Mesendoderm (in vitro differentiated cells): ENCODE results near the gene IL36B.

ENCODE experiments used
- DNase-seq: peaks from one replicate; pipeline ENCODE4 v3.0.0; 2013
- H2AK5ac ChIP-seq: 2 replicates; pipeline ENCODE4 v1.6.1; 2013; ENCODE audit warnings: low read length, inconsistent platforms
- H2BK120ac ChIP-seq: 2 replicates; pipeline ENCODE4 v1.6.1; 2013; ENCODE audit warnings: low read depth, mild to moderate bottlenecking, low read length, moderate library complexity, mixed read lengths
- H2BK15ac ChIP-seq: replicated peaks from 2 replicates; pipeline ENCODE4 v1.6.1; 2013; ENCODE audit warnings: low read depth, mild to moderate bottlenecking, moderate library complexity
- H2BK5ac ChIP-seq: 2 replicates; pipeline ENCODE4 v1.6.1; 2013; ENCODE audit warnings: low read length, inconsistent platforms
- H3K18ac ChIP-seq: 2 replicates; pipeline ENCODE4 v1.6.1; 2013; ENCODE audit warnings: mild to moderate bottlenecking, low read length, mixed read lengths
- H3K23ac ChIP-seq: one replicate; pipeline ENCODE4 v1.6.1; 2013; ENCODE audit warnings: low read length
- H3K27ac ChIP-seq: 2 replicates; pipeline ENCODE4 v1.5.1; 2013; ENCODE audit warnings: low read depth, mild to moderate bottlenecking, inconsistent platforms, low read length, moderate library complexity
- H3K27me3 ChIP-seq: 2 replicates; pipeline ENCODE4 v1.6.1; 2013; ENCODE audit warnings: low read length, control low read depth, mild to moderate bottlenecking, inconsistent platforms; ENCODE audit not compliant: insufficient read depth, poor library complexity
- H3K36me3 ChIP-seq: 2 replicates; pipeline ENCODE4 v1.6.1; 2013; ENCODE audit warnings: low read length, inconsistent platforms; ENCODE audit not compliant: control insufficient read depth, insufficient read depth
- H3K4ac ChIP-seq: one replicate; pipeline ENCODE4 v1.6.1; 2013; ENCODE audit warnings: low read depth, mild to moderate bottlenecking, low read length, moderate library complexity
- H3K4me1 ChIP-seq: 2 replicates; pipeline ENCODE4 v1.6.1; 2013; ENCODE audit warnings: low read depth, low read length, inconsistent platforms; ENCODE audit not compliant: control insufficient read depth
- H3K4me2 ChIP-seq: 2 replicates; pipeline ENCODE4 v1.6.1; 2013; ENCODE audit warnings: low read length
- H3K4me3 ChIP-seq: 2 replicates; pipeline ENCODE4 v1.5.1; 2013; ENCODE audit warnings: mild to moderate bottlenecking, low read length
- H3K56ac ChIP-seq: one replicate; pipeline ENCODE4 v1.6.1; 2013; ENCODE audit warnings: low read length
- H3K79me1 ChIP-seq: 2 replicates; pipeline ENCODE4 v1.6.1; 2013; ENCODE audit warnings: low read length, inconsistent platforms
- H3K79me2 ChIP-seq: 2 replicates; pipeline ENCODE4 v1.6.1; 2013; ENCODE audit warnings: mild to moderate bottlenecking, low read length; ENCODE audit not compliant: control insufficient read depth, insufficient read depth
- H3K9ac ChIP-seq: 2 replicates; pipeline ENCODE4 v1.6.1; 2013; ENCODE audit warnings: low read length, inconsistent platforms
- H4K5ac ChIP-seq: one replicate; pipeline ENCODE4 v1.6.1; 2013; ENCODE audit warnings: low read length
- H4K8ac ChIP-seq: one replicate; pipeline ENCODE4 v1.6.1; 2013; ENCODE audit warnings: low read depth, mild to moderate bottlenecking, control low read depth, low read length, moderate library complexity
- WGBS: extraction: QIAGEN DNeasy Blood & Tissue Kit; methylation state at CpG from one replicate; pipeline ENCODE4 v1.1.7; 2013; ENCODE audit warnings: low lambda C conversion rate, missing lambda C conversion rate; ENCODE audit not compliant: insufficient coverage; ENCODE audit errors: extremely low coverage; 5-methylcytosine and 5-hydroxymethylcytosine counted together

The IL36B gene

DNA sequence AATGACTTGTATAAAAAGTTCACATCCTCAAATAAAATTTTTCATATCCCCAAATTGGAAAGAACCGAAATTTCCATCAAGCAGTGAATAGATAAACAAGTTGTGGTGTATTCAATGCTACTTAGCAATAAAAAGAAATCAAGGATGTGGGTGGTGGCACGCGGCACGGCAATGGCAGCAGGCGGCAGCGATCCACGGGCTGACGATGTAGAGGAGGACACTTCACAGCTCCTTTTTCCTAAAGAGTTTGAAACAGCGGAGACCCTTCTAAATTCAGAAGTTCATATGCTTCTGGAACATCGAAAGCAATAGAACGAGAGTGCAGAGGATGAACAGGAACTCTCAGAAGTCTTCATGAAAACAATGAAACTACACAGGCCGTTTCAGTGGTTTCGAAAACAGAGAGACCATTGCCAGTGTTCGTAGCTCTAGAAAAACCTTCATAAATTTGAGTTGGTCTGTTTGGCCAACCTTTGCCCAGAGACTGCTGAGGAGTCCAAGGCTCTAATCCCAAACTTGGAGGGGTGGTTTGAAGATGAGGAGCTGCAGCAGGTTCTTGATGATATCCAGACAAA is 57.2 kb downstream of the IL36B start:
- Histone ChIP-seq H3K4ac (no peak overlapping the region), H3K56ac (no peak overlapping the region), H3K4me2 (no peak overlapping the region), H2AK5ac (no peak overlapping the region), H2BK5ac (no peak overlapping the region), H4K8ac (no peak overlapping the region), H3K79me1 (no peaks in the 10 kb centered on the region), H3K79me2 (no peaks in the 10 kb centered on the region), H3K9ac (no peak overlapping the region), H3K27ac (no peak overlapping the region), H3K4me3 (no peak overlapping the region), H2BK120ac (no peak overlapping the region), H3K18ac (no peak overlapping the region), H2BK15ac (no peak overlapping the region), H3K27me3 (no peaks in the 10 kb centered on the region), H3K36me3 (no peaks in the 10 kb centered on the region), H3K4me1 (no peaks in the 10 kb centered on the region), H3K23ac (no peak overlapping the region), H4K5ac (no peak overlapping the region)
- DNase-seq = no peak
- no CpG with 5 or more reads among the region's 14 CpGs for WGBS

DNA sequence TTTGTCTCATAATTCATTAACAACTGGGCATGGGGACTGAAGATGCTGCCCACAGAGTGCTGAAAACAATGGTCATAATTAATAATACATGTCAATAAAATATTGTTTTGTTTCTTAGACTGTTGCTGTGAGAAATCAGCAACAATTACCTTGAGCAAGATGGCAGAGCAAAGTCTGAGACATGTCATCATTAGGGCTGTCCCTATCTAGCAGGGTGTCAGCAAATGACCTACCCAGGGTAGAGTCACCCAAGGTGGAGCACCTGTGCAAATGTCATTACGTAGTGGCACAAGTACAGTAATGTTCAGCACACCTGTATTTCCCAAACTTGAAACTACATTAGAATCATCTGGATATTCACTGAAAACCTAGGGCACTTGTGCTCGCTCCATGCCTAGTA is 58.0 kb downstream of the IL36B start:
- Histone ChIP-seq H3K4me1 (no peaks in the 10 kb centered on the region), H3K23ac (no peak overlapping the region), H4K5ac (no peak overlapping the region), H3K79me1 (no peaks in the 10 kb centered on the region), H3K27ac (no peak overlapping the region), H3K4me3 (no peak overlapping the region), H3K36me3 (no peaks in the 10 kb centered on the region), H3K18ac (no peak overlapping the region), H2AK5ac (no peak overlapping the region), H3K27me3 (no peaks in the 10 kb centered on the region), H3K4ac (no peak overlapping the region), H4K8ac (no peak overlapping the region), H2BK120ac (no peak overlapping the region), H3K9ac (no peak overlapping the region), H3K4me2 (no peak overlapping the region), H2BK5ac (no peak overlapping the region), H3K56ac (no peak overlapping the region), H2BK15ac (no peak overlapping the region), H3K79me2 (no peaks in the 10 kb centered on the region)
- no peak for DNase-seq
- WGBS = no CpG with 5 or more reads among the region's 2 CpGs

DNA sequence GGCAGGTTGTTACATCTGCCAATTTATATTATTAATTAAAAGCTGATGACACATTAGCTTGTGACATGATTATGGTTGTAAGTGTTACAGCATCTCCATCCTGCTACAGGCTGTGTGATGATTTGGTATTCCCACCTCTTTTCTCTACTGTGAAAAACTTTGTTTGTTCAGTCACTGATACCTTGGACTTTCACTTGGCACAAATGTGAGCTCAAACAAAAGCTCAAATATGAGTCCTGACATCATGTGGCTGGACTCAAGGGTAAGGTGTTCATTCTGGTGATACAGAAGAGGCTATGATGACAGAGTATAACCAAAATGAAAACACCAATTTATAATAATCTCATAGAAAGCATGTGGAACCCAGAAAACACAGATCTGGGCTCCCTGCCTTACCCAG is 58.8 kb downstream of the IL36B start:
- Histone ChIP-seq H3K4me2 (no peak overlapping the region), H3K27me3 (no peaks in the 10 kb centered on the region), H3K4me3 (no peak overlapping the region), H3K56ac (no peak overlapping the region), H3K4me1 (no peaks in the 10 kb centered on the region), H2BK15ac (no peak overlapping the region), H3K36me3 (no peaks in the 10 kb centered on the region), H3K9ac (no peak overlapping the region), H2AK5ac (no peak overlapping the region), H3K79me2 (no peaks in the 10 kb centered on the region), H3K18ac (no peak overlapping the region), H3K79me1 (no peaks in the 10 kb centered on the region), H3K23ac (no peak overlapping the region), H4K8ac (no peak overlapping the region), H2BK5ac (no peak overlapping the region), H3K27ac (no peak overlapping the region), H3K4ac (no peak overlapping the region), H2BK120ac (no peak overlapping the region), H4K5ac (no peak overlapping the region)
- DNase-seq = no peak

DNA sequence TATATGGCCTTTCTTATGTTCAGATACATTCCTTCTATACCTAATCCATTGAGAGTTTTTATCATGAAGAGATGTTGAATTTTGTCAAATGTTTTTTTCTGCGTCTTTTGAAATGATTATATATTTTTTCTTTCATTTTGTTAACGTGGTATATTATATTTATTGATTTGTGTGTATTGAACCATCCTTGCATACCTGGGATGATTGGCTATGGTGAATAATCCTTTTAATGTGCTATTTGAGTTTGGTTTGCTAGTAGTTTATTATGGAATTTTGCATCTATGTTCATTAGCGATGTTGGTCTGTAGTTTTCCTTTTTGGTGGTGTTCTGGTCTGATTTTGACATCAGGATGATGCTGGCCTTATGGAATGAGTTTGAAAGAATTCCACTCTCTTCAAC is 63.1 kb downstream of the IL36B start:
- Histone ChIP-seq H3K4ac (no peak overlapping the region), H2BK15ac (no peak overlapping the region), H4K5ac (no peak overlapping the region), H3K36me3 (no peaks in the 10 kb centered on the region), H3K27me3 (no peaks in the 10 kb centered on the region), H3K27ac (no peak overlapping the region), H3K18ac (no peak overlapping the region), H3K79me2 (no peaks in the 10 kb centered on the region), H3K4me2 (no peak overlapping the region), H3K56ac (no peak overlapping the region), H3K9ac (no peak overlapping the region), H3K4me1 (no peaks in the 10 kb centered on the region), H2BK5ac (no peak overlapping the region), H4K8ac (no peak overlapping the region), H3K23ac (no peak overlapping the region), H3K4me3 (no peak overlapping the region), H3K79me1 (no peaks in the 10 kb centered on the region), H2AK5ac (no peak overlapping the region), H2BK120ac (no peak overlapping the region)
- DNase-seq = no peak
- no CpG with 5 or more reads among the region's 3 CpGs for WGBS

DNA sequence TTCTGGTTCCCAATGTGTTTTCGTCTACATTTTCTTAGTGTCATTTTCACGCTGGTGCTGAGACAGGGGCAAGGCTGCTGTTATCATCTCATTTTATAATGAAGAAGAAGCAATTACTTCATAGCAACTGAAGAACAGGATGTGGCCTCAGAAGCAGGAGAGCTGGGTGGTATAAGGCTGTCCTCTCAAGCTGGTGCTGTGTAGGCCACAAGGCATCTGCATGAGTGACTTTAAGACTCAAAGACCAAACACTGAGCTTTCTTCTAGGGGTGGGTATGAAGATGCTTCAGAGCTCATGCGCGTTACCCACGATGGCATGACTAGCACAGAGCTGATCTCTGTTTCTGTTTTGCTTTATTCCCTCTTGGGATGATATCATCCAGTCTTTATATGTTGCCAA is 67.6 kb downstream of the IL36B start:
- H3K4me1 ChIP-seq = no peaks in the 10 kb centered on the region
- H2BK5ac ChIP-seq = no peak overlapping the region
- H2AK5ac ChIP-seq = no peak overlapping the region
- no peak overlapping the region for H2BK15ac ChIP-seq
- no peaks in the 10 kb centered on the region for H3K27me3 ChIP-seq
- WGBS = no CpG with 5 or more reads among the region's 5 CpGs
- H3K4ac ChIP-seq = no peak overlapping the region
- H3K36me3 ChIP-seq = no peaks in the 10 kb centered on the region
- H3K23ac ChIP-seq = no peak overlapping the region
- H4K5ac ChIP-seq = no peak overlapping the region
- no peak overlapping the region for H4K8ac ChIP-seq
- DNase-seq = no peak
- H3K9ac ChIP-seq = no peak overlapping the region
- H3K4me2 ChIP-seq = no peak overlapping the region
- H3K4me3 ChIP-seq = no peak overlapping the region
- H3K18ac ChIP-seq = no peak overlapping the region
- H3K56ac ChIP-seq = no peak overlapping the region
- no peak overlapping the region for H2BK120ac ChIP-seq
- H3K79me1 ChIP-seq = no peaks in the 10 kb centered on the region
- H3K79me2 ChIP-seq = no peaks in the 10 kb centered on the region
- no peak overlapping the region for H3K27ac ChIP-seq

DNA sequence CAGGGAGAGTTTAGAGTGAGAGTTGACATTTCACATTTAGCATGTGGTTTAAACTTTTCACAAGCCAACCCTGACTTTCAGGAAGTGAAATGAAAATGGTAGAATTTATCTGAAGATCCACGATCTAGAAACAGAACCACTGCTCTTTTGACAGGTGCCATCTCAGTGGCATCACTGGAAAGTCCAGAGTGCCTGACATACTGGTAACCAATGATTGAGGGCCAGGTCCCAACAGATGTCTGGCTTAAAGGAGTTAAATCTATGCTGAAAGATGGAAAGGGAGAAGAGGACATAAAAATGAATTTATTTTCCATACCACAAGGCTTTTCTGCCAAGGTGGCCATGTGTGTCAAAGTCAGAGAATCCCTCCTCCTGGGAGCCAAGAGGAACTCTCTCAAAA is 72.1 kb downstream of the IL36B start:
- H3K18ac ChIP-seq = no peak overlapping the region
- no peak overlapping the region for H3K23ac ChIP-seq
- H2BK15ac ChIP-seq = no peak overlapping the region
- no peak overlapping the region for H3K27ac ChIP-seq
- no peak overlapping the region for H3K9ac ChIP-seq
- H3K4me3 ChIP-seq = no peak overlapping the region
- WGBS = no CpG with 5 or more reads among the region's 1 CpG
- no peaks in the 10 kb centered on the region for H3K79me2 ChIP-seq
- H2BK5ac ChIP-seq = no peak overlapping the region
- H3K4me1 ChIP-seq = peaks cover 2% of the 10 kb centered on the region
- no peak overlapping the region for H2BK120ac ChIP-seq
- H3K4ac ChIP-seq = no peak overlapping the region
- no peak overlapping the region for H4K5ac ChIP-seq
- no peak overlapping the region for H4K8ac ChIP-seq
- no peak overlapping the region for H3K4me2 ChIP-seq
- no peaks in the 10 kb centered on the region for H3K27me3 ChIP-seq
- no peaks in the 10 kb centered on the region for H3K79me1 ChIP-seq
- no peak overlapping the region for H3K56ac ChIP-seq
- no peak for DNase-seq
- H3K36me3 ChIP-seq = no peaks in the 10 kb centered on the region
- no peak overlapping the region for H2AK5ac ChIP-seq
